ENCODE results near the gene PNCK. TPM values are rescaled to one million over a fixed set of nuclear protein-coding genes. Genes with fewer than 3 reads are reported as not detected.
"Not testable (repeated sequence)": the region's sequence is repeated elsewhere in the genome, so short reads cannot be mapped to it uniquely, and the experiment has no call there.

Gene PNCK
- total RNA-seq (2014; rRNA removed; shearing (Covaris generic); ENCODE audit: low replicate concordance): not detected in 2 replicates

DNA sequence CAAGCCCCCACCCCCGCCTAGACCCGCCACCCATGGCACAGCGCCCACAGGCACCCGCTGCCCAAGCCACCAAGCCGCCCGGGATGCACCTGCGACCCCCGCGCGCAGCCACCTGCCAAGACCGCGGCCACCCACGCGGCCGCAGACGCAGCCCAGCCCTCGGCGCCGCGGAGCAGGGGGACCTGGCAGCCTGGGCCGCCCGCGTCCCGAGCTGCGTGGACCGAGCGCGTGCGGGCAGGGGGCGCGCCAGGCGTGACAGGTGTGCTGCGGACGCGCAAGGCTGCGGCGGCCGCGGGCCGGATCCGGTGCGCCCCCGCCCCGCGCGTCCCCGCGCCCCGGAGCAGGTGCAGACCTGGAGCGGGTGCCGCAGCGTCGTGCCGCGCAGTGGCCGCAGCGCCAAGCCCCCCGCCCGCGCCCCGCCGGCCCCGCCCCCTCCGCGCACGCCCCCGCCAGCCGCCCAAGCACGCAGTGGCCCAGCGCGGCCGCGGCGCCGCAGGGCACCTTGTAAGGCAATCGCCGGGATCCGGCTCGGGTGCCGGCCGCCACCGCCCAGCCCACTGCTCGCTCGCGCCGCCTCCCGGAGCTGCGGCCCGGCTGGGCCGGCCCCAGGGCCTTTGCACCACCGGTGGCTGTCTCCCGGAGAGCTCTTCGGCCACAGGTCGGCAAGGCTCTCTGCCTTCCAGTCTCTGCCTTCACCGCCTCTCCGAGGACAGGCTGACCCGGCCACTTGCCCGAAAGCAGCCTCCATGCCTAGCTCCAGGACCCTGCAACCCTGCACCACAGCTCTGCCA, at the start of gene PNCK:
Gene PNCK, minus strand, starts transcription at position 386 of the 791 bp plus-strand sequence. CDS start 737 bp downstream, outside the sequence.
- DNase-seq (ENCODE audit: low read depth): no peak
- in situ Hi-C loops (cut with HindIII; ENCODE audit: low pct_unique_long_range_greater_than_20kb, low sequenced_read_pairs): no loop called here

DNA sequence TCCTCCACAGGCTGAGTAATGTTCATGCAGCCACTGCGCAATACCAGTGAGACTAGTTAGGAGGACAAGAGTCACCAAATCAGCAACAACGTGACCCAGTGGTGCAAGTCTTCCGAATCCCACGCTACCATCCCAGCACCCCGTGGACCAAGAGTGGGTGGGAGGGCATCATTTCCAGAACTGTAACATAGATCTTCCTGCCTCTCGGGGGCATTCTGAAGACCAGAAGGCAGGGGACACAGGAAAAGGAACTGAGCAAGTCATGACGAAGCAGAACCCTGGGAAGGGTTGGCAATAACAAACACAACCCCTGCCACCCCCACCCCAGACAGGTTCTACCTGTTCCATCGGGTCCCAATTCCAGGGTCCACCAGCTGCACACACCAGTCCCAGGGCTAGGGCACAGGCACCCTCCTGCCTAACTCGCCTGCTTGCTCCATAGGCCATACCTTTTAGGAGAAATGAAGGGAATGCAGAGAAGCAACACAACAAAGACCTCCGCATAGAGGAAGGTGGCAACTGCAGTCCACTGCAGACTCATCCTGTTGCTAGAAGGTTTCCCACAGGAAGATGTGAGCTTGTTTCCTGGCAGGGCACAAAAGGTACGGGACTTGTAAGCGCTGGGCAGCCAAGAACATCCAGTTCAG, 49.2 kb upstream of the PNCK start:
- in situ Hi-C loops (cut with HindIII; ENCODE audit: low pct_unique_long_range_greater_than_20kb, low sequenced_read_pairs): no loop called here
- DNase-seq (ENCODE audit: low read depth): no peak

DNA sequence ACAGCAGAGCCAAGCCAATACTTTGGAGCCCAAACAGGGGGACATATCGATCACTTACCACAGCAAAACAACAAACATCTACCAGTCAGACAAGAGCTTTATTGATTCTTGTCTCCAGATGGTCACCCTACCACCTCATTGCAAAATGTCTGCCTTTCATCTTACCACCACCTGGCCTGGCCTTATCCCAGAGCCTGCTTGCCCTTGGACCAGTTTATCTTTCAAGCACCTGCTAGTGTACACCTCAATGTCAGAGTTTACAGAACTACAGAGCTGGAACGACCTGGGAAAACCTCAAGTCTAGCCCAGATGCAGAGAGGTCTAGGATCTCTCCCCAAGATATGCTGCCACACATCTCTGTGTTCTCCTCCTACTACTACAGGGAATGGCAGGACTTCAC, 46.1 kb upstream of the PNCK start:
- in situ Hi-C loops (cut with HindIII; ENCODE audit: low pct_unique_long_range_greater_than_20kb, low sequenced_read_pairs): no loop called here
- DNase-seq (ENCODE audit: low read depth): no peak

DNA sequence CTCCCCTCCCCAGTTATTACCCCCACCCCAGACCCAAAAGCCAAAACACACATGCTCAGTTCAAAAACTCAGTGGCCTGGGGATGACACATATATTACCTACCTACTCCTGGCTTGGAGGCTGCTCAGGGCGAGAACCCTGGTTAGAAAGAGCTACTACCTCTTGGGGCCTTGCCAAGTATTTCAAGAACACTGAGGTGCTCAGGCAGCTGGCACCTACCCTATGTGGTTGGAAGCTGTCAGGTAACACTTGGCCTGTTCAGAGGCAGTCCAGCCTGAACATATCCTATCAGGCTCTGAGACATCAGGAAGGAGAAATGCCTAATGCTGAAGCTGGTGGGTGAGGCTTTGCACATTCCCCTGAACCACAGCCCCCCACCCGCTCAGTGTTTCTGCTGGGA, 45.6 kb upstream of the PNCK start:
- in situ Hi-C loops (cut with HindIII; ENCODE audit: low pct_unique_long_range_greater_than_20kb, low sequenced_read_pairs): no loop called here
- no peak for DNase-seq (ENCODE audit: low read depth)

DNA sequence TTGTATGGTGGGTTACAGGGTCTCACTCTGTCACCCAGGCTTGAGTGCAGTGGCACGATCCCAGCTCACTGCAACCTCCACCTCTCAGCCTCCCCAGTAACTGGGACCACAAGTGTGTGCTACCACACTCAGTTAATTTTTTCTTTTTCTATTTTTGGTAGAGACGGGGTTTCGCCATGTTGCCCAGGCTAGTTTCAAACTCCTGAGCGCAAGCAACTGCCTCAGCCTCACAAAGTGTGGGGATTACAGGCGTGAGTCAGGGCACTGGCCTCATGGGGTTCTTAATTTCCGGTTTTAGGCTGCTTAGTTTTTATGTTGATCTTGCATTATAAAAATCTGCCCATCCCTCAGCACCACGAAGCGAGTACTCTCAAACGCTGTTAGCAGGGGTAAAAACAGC, 43.8 kb upstream of the PNCK start:
- no peak for DNase-seq (ENCODE audit: low read depth)
- in situ Hi-C loops (cut with HindIII; ENCODE audit: low pct_unique_long_range_greater_than_20kb, low sequenced_read_pairs): no loop called here

DNA sequence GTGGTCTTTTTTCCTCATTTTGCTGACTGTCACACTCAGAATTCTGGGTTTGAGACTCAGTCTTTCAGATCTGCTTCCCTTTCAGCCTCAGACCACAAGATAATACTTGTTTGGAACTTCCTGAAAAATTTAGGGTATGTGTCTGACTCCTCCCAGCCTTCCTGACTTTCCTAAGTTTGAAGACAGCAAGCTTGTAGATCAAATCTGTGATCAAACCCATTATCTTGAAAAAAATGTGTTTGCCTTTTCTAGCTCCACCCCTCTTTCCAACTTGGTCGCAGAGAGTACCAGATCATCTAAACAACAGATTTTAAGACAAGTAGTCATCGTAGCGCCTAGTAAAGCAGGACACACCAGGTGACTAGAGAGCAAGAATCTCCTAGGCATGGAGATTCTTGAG, 40.6 kb upstream of the PNCK start:
- DNase-seq (ENCODE audit: low read depth): no peak
- in situ Hi-C loops (cut with HindIII; ENCODE audit: low pct_unique_long_range_greater_than_20kb, low sequenced_read_pairs): no loop called here

DNA sequence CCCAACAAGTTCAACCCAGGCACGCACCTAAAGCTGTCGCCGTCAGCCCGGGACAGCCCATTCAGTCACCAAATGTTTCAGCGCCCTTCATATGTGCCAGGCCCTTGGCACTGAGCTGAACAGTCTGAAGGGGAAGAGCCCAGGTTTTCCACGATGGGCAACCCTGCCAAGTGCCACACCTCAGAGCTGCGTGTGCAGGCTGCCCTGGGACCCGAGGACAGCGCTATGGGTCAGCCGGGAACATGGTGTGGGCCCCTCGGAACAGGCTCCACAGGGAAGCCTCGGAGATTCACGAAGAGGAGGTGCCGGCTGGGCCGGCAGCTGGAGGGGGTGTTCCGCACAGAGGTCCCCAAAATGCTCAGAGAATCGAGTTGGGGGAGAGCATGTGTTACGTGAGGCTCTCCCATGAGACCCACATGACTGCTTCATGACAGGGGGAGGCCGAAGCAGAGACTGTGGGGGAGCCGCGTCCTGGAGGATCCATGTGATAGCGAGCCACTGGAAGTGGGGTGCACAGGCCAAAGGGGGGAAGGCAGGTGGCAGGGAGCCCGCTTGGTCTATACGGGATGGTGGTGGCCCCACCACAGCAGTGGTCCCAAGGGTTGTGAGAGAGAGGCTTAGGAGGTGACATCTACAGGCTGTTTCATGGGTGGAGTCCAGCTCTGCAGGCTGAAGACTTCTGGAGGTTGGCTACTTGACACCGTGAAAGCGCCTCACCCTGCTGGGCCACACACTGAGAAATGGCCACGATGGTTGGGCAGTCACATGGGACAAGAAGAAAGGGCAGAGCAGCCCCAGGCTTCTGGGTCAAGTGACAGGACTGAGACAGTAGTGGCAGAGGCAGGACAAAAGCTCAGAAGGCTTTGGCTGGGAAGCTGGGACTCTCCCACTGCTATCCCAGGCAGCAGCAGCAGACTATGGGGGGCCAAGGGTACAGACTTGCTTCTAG, 36.4 kb upstream of the PNCK start:
- in situ Hi-C loops (cut with HindIII; ENCODE audit: low pct_unique_long_range_greater_than_20kb, low sequenced_read_pairs): no loop called here
- DNase-seq (ENCODE audit: low read depth): no peak

DNA sequence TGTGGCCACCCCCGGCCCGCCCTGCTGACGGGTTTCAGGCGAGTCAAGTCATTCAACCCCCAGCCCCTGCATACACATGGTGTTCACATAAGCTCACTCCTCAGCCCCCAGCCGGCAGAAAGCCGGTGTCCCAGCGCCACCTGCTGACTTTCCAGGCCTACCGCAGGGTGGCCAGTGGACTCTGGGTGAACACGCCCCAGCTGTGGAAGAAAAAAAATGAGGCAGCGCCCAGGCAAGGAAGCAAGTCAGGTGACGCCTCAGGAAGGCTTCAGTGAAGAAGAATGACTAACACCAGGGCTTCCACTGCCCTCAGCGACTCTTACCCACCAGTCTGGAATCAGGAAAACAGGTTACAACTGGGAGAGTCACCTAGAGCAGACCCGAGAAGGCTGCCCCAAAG, 34.8 kb upstream of the PNCK start:
- DNase-seq (ENCODE audit: low read depth): peak; percentile 85
- in situ Hi-C loops (cut with HindIII; ENCODE audit: low pct_unique_long_range_greater_than_20kb, low sequenced_read_pairs): no loop called here

DNA sequence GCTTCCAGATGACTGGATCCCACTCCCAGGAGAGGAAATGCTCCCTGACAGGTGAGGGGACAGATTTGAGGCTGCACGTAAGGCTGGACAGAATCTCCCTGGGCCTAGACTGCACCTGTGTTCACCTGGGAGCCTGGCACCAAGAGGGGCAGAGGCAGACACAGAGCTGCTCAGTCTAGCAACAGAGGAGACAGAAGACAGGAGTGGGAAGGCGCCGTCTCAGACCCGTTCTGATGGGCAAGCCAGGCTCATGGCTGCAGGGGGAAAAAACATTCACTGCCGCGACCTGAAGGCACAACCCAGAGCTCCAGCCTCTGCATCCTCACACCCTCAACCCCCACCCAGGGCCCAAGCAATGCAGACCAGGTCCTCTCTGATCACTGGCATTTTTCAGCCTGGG, 33.8 kb upstream of the PNCK start:
- in situ Hi-C loops (cut with HindIII; ENCODE audit: low pct_unique_long_range_greater_than_20kb, low sequenced_read_pairs): no loop called here
- DNase-seq (ENCODE audit: low read depth): no peak

DNA sequence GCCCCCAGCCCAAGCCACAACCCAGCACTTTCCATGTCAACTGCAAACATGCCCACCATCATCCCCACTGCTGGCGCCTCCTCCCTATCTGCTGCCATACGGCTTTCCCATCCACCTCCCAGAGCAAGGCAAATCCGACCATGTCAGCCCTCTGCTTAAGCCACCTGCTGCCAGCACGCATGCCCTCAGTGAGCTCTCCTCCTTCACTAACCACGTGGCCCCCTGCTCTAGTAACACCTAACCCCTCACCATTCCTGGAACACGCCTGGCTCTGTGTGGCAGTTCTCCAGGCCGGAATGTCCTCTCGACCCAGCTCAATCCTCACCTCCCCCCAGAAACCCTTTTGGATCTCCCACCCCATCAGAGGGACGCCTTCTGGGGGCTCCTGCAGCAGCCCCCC, 33.2 kb upstream of the PNCK start:
- DNase-seq (ENCODE audit: low read depth): no peak
- in situ Hi-C loops (cut with HindIII; ENCODE audit: low pct_unique_long_range_greater_than_20kb, low sequenced_read_pairs): no loop called here

DNA sequence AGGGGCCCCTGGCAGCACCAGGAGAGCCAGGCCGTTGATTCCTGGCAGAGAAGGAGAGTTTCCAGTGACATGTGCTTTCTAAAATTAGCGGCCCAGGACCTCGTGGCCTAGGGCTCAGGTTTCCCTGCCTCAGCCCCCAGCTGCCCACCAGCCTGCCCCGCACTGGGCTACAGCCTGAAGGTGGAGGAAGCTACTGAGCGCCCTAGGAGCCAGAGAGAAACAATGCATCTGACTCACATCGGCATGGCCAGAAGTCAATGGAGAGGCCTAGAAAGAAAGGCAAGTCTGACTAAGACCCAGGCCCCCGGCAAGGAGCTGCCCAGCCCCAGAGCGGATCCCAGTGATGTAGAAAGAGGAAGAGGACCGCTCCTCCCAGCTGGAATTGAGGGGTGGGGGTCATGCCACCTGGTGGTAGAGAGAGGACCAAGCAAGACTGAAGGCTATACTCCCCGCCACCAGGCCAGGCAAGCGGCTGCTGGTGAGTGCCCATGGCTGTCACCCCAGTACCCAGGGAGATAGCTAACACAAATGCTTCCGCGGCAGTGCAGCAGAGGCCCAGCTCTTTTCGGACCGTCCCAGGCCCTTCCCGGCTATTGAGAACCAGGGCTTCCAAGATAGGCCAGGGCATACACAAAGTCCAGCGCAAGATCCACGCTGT, 31.9 kb upstream of the PNCK start:
- in situ Hi-C loops (cut with HindIII; ENCODE audit: low pct_unique_long_range_greater_than_20kb, low sequenced_read_pairs): not testable (repeated sequence)

DNA sequence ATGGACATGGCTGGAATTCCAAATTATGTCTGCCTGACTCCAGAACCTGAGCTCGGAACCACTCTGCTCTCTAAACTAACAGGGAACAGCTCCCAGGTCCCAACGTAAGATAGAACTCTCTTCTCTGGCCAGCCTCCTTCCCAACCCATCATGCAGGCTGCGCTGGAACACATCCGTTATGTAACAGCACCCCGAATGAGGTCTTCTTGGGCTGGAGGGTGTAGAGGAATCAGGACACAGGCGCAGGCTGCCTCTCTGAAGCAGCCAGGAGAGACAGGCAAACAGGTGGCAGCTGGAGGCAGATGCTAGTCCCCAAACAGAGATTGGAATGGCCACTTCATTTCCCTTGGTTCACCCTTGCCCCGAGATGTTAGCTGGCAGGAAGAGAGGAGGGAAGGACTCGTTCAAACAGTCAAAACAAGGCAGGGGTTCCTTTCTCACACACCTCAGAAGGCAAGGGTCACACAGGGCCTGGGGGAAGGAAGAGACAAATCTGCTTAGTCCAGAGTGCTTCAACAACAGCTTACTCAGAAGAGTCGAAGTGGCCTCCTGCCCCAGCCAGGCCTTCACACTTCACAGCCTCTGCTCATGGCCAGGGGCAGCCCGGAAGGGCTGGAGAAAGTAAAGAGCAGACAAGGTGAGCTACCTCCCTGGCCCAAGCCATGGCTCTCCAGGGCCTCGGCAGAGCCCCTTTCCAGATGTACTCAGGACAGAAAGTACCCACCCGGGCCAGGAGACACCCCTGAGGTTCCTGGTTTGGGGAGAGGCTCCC, 31.2 kb upstream of the PNCK start:
- in situ Hi-C loops (cut with HindIII; ENCODE audit: low pct_unique_long_range_greater_than_20kb, low sequenced_read_pairs); DNase-seq (ENCODE audit: low read depth): not testable (repeated sequence)

More for the DNA sequence above, 31.9 kb upstream of the PNCK start:
- not testable (repeated sequence) for DNase-seq (ENCODE audit: low read depth)

DNA sequence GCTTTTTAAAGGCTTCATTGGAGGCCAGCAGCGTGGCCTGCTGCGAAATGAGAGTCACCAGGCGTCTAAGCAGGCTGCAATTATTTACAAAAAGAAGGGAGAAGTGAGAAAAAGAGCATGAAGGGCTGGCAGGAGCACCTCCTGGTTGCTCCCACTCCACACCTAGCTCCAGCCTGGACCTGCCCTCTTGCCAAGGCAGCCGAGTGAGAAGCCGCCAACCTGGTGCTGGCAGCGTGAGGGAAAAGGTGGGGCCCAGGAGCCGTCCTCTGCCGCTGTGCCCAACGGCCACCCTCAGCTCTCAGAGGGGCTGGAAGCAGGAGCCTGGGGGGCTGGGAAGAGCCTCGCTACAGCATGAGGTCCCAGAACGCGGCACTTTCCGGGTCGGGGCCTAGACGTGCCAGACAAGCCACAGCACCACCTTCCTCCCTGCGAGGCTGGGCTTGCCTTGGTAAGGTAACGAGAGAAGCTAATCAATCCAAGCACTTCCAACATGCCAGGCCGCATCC, 30.5 kb upstream of the PNCK start:
- no peak for DNase-seq (ENCODE audit: low read depth)
- in situ Hi-C loops (cut with HindIII; ENCODE audit: low pct_unique_long_range_greater_than_20kb, low sequenced_read_pairs): no loop called here

DNA sequence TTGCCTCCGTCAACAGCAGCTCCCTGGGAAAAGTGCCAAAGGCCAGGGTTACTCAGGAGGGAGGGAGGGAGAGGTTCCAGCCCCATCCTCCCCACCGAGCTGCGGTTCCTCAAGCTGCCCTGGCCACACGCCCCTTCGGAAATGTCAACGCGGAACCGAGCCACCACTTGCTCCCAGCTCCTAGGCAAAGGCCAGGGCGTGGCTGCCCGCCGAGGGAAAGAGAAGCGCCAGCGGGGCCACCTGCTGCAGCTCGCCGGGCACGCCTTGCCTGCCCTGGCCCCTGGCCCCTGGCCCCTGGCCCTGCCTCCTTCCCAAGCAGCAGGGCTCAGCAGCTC, 29.4 kb upstream of the PNCK start:
- DNase-seq (ENCODE audit: low read depth): peak; percentile 45
- in situ Hi-C loops (cut with HindIII; ENCODE audit: low pct_unique_long_range_greater_than_20kb, low sequenced_read_pairs): no loop called here

DNA sequence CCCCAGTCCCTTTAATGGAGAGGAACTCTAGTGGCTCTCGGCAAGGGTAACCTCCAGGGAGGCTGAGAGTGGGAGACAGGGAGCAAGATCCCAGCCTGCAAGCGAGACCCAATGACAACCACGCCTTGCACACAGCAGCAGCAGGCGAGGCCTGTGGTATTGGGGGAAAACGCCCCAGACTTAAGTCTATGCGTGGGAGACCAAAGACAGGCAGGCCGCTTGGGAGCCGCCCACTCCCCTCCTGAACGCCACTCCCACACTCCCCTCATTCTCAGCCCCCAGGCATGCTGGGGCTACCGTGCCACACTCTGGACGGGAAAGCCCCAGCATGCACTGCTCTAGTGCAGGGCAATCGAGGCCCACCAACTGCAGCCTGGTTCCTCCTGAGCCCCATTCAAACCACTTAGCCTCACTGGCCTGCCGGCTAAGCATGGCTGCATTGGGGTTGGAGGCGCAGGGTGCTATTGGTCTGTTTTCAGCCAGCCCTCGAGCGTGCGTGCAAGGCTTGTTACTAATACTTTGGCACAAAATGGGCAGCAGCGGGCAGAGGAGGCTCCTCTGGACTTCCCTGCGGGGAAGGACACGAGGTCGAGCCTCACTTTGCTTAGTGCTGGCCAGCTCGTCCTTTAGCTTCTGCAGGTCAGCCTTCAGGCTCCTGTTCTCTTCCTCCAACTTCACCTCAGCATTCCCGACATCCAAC, 28.9 kb upstream of the PNCK start:
- in situ Hi-C loops (cut with HindIII; ENCODE audit: low pct_unique_long_range_greater_than_20kb, low sequenced_read_pairs): no loop called here
- no peak for DNase-seq (ENCODE audit: low read depth)

DNA sequence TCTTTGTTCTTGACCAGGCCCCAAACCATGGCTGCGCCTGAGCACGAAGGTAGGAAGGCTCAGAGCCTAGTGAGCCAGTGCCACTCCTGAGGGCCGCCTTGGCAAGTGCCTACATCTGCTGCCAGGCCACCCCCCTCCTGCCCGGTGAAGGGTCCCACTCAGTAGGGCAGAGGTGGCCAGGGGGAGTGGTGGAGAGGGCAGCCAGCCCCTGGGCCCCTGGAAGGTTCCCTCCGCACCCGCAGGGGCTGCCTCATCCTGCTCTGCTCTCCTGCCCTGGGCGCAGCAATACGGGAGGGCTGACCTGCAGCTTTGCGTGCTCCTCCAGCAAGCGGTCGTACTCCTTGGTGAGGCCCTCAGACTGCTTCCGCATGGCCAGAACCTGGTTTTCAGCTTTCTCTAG, 28.1 kb upstream of the PNCK start:
- in situ Hi-C loops (cut with HindIII; ENCODE audit: low pct_unique_long_range_greater_than_20kb, low sequenced_read_pairs): no loop called here

DNA sequence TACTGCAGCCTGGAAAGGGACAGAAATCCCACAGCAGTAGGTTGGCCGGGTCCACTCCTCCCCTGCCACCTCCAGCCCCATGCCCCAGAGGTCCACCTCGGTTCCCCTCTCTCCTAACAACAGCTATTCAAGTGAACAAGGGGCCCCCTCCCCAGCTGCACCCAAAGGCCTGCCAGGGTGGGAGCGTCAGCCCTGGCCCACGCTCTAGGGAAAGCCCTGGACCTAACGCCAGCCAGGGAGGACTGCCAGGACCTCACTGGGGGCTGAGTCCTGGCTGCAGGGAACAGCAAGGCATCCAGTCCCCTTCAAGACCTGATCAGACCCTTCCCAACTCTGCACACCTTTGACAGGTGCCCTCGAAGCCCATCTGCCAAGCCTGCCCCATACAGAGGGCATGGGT, 27.4 kb upstream of the PNCK start:
- no peak for DNase-seq (ENCODE audit: low read depth)
- in situ Hi-C loops (cut with HindIII; ENCODE audit: low pct_unique_long_range_greater_than_20kb, low sequenced_read_pairs): no loop called here

More for the DNA sequence above, 28.1 kb upstream of the PNCK start:
- DNase-seq (ENCODE audit: low read depth): no peak
